Activated naive CD4-positive, alpha-beta T cell treated with anti-CD3 and anti-CD28 coated beads, Interleukin-2, amount 50 U/mL, for 16 hours (primary cell): ENCODE measurements around the gene TAF1D.
"Not testable (repeated sequence)": the region's sequence is repeated elsewhere in the genome, so short reads cannot be mapped to it uniquely, and the experiment has no call there.

Experiments used
- DNase-seq: peaks from one replicate; pipeline ENCODE4 v3.0.0-alpha.2; 2020

The TAF1D gene

GRCh38 chr11:93741094-93741881 is at the start of gene TAF1D, which contains the start of gene C11orf54:
Gene TAF1D, minus strand, starts transcription at chr11:93741495. Its CDS starts 2,191 bp downstream, at chr11:93739304.
Gene C11orf54, plus strand, starts transcription at chr11:93741672. Its CDS starts 5,722 bp downstream, at chr11:93747394.
- peak; percentile 94 for DNase-seq

GRCh38 chr11:93784935-93785360 is 43.7 kb upstream of the TAF1D start:
- no peak for DNase-seq

GRCh38 chr11:93784145-93784934 is 43.0 kb upstream of the TAF1D start, which contains the start of gene MED17:
Gene MED17, plus strand, starts transcription at chr11:93784282. Its CDS starts 232 bp downstream, at chr11:93784514.
- peak; percentile 92 for DNase-seq

GRCh38 chr11:93783765-93784144 is 42.5 kb upstream of the TAF1D start:
- no peak for DNase-seq

GRCh38 chr11:93783362-93783761 is 42.1 kb upstream of the TAF1D start:
- no peak for DNase-seq

- no peak for DNase-seq
Measured at GRCh38 chr11:93775289-93775688, 34.0 kb upstream of the TAF1D start.

GRCh38 chr11:93774560-93774959 is 33.3 kb upstream of the TAF1D start:
- not testable (repeated sequence) for DNase-seq

GRCh38 chr11:93773601-93774200 is 32.4 kb upstream of the TAF1D start:
- DNase-seq: no peak

GRCh38 chr11:93773045-93773477 is 31.8 kb upstream of the TAF1D start:
- no peak for DNase-seq

GRCh38 chr11:93772123-93772522 is 30.8 kb upstream of the TAF1D start:
- DNase-seq: no peak

- DNase-seq: no peak
Measured at GRCh38 chr11:93770160-93770559, 28.9 kb upstream of the TAF1D start.

GRCh38 chr11:93767018-93767417 is 25.7 kb upstream of the TAF1D start:
- no peak for DNase-seq

- no peak for DNase-seq
Measured at GRCh38 chr11:93766504-93766903, 25.2 kb upstream of the TAF1D start.

- DNase-seq: no peak
Measured at GRCh38 chr11:93765551-93765950, 24.3 kb upstream of the TAF1D start.

- no peak for DNase-seq
Measured at GRCh38 chr11:93761910-93762309, 20.6 kb upstream of the TAF1D start.

- DNase-seq: not testable (repeated sequence)
Measured at GRCh38 chr11:93759123-93759522, 17.8 kb upstream of the TAF1D start.

GRCh38 chr11:93757924-93758865 is 16.9 kb upstream of the TAF1D start:
- no peak for DNase-seq

- DNase-seq: no peak
Measured at GRCh38 chr11:93757301-93757700, 16.0 kb upstream of the TAF1D start.

GRCh38 chr11:93756748-93757147 is 15.5 kb upstream of the TAF1D start:
- no peak for DNase-seq

- DNase-seq: no peak
Measured at GRCh38 chr11:93753241-93753640, 11.9 kb upstream of the TAF1D start.

GRCh38 chr11:93751001-93751400 is 9.7 kb upstream of the TAF1D start:
- DNase-seq: no peak

GRCh38 chr11:93747122-93747521 is 5.8 kb upstream of the TAF1D start:
- no peak for DNase-seq
